Measurements from ENCODE around the gene C1QTNF8.

C1QTNF8 gene

DNA sequence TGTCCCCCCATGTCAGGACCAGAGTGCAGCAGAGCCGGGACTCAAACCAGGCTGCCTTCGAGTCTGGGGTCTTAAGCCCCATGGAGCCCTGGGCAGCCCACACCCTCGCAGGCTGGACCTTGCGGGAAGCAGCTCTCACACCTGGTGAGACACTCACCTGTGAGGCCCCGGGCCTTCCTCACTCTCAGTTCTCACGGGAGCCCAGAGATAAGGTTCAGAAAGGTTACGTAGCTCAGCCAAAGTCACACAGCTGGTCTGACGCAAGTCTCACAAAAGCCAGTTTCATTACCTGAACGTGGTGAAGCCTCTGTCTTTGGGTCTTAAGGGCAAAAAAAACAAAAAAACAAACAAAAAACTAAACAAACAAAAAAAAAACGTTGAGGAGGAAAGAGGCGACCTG lies 56.3 kb downstream of the C1QTNF8 start:
- DNase-seq: no peak

- no peak for DNase-seq
Measured at GRCh38 chr16:1038932-1039331, 57.1 kb downstream of the C1QTNF8 start.

Data from NCI-H2081 treated with DMSO at 0.1 percent for 48 hours (cell line).